GM19463 (cell line): ENCODE measurements around the gene ST8SIA1.
"Not testable (repeated sequence)": the region's sequence is repeated elsewhere in the genome, so short reads cannot be mapped to it uniquely, and the experiment has no call there.

ENCODE experiments used
- ATAC-seq: cut with Tn5 transposase; IDR thresholded peaks from one replicate; pipeline ENCODE4 v1.9.1; 2021; ENCODE audit warnings: mild to moderate bottlenecking, moderate library complexity; ENCODE audit not compliant: unreplicated experiment

ST8SIA1 gene

DNA sequence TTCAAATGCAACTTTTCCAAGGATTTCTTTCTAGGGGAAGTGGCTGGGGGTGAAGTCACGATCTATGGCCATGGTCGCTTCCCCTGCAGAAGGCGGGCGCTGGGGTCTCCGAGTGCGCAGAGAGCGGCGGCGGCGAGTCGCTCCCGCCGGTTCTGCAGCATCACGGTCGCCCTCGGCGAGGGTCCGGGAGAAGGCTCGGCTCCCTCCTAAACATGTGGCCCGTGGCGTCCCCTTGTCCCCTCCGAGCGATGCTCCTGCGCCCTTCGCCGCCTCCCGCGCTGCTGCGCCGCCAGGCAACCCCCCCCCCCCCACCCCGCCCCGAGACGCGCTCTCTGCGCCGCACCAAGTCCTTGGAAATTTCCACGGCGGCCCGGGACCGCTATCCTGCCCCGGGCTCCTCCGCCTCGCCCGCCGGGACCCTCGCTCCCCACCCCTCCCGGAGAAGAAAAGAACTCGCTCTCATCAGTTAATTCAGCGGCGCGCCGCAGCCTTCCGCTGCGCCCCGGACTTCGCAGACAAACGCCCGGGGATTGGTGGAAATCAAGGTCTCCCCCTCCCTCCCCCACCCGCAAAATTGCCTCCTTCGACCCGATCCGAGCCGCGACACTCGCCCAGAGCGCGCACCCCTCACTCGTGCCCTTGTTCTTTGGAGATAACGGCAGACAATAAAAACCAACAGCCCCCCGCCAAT lies at the start of gene ST8SIA1:
ST8SIA1 (minus strand) TSS at position 298 of the 691 bp plus-strand sequence. CDS start 475 bp downstream, outside the sequence.
- ATAC-seq: peak; percentile 2

DNA sequence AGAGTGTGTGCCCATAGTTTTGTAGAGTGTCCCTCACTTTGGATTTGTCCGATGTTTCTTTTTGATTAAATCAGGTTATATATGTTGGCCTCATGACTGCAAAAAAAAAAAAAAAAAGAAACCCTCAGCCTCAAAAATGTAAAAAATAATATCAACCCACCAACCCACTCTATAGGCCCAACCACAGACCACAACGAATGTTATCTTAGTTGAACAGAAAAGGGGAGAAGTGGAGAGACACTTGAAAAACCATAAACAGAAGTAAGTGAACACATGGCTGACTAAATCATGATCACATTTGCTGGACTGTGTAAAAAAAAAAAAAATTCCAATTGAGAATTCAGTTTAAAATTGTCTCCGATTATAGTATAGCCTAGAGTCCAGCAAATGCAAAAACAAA lies 45.5 kb upstream of the ST8SIA1 start:
- no peak for ATAC-seq

DNA sequence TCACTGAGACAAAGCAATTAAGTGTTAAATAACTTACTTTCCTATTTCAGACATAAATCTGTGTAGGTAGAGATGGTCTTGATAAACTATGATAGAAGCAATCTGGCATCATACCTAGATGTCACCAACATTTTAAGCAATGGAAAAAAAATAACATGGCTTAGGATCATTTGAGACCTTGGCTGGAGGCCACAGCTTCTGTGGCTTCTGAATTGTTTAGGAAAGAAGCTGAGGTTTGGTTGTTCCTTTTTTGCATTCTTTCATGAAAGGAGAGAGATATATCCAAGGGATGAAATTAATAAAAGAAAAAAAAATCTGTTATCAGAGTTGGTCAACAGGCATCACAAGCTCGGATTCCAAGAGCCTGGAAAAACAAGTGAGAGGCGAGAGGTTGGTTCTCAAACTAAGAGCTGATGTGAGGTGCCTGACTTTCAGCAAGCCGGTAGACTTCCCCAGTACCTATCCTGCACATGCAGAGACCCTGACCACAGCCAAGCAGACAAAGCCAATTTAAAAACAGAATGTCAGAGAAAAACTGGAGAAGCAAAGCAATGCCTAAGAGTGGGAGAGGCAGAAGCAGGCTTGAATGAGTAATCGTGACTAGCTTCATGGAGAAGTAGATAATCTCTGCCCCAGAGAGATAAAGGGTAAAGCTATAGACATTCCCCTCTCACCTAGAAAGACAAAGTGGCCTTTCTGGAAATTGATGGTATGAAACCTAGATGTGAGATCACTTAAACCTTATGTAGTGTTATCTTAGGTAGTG lies 43.4 kb upstream of the ST8SIA1 start:
- ATAC-seq: no peak

GRCh38 chr12:22376596-22377150 lies 42.2 kb upstream of the ST8SIA1 start:
- not testable (repeated sequence) for ATAC-seq

DNA sequence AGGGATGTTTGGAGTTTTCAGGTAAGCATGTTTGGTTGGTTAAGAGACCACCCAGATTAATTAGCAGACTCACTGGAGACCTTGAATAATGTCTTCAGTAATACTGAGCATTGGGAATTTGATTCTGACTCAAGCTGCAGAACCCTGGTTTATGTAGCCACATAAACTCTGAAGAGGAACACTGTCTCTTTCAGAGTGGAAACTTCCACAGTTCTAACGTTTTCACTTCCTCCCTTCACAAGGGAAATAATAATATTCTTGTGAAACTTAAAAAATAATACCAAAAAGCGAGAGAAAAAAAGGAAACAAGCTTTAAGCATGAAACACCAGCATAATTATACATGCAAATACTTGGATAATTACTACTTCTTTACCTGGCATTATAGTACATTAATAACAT lies 40.0 kb upstream of the ST8SIA1 start:
- no peak for ATAC-seq

- ATAC-seq: no peak
Observed at GRCh38 chr12:22372277-22372837, 37.9 kb upstream of the ST8SIA1 start.

- no peak for ATAC-seq
Observed at GRCh38 chr12:22366181-22366580, 31.7 kb upstream of the ST8SIA1 start.

DNA sequence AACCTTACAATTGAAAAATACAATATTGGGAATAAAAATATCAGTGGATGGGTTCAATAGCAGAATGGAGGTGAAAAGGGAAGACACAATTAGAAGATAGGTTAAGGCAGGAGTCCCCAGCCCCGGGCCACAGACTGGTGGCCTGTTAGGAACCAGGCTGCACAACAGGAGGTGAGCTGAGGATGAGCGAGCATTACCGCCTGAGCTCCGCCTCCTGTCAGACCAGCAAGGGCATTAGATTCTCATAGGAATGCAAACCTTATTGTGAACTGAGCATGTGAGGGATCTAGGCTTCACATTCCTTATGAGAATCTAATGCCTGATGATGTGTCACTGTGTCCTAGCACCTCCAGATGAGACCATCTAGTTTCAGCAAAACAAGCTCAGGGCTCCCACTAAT lies 27.3 kb upstream of the ST8SIA1 start:
- no peak for ATAC-seq

- no peak for ATAC-seq
Observed at GRCh38 chr12:22360774-22361173, 26.3 kb upstream of the ST8SIA1 start.

- ATAC-seq: no peak
Observed at GRCh38 chr12:22357531-22357930, 23.0 kb upstream of the ST8SIA1 start.

GRCh38 chr12:22356231-22356630 lies 21.7 kb upstream of the ST8SIA1 start:
- no peak for ATAC-seq

DNA sequence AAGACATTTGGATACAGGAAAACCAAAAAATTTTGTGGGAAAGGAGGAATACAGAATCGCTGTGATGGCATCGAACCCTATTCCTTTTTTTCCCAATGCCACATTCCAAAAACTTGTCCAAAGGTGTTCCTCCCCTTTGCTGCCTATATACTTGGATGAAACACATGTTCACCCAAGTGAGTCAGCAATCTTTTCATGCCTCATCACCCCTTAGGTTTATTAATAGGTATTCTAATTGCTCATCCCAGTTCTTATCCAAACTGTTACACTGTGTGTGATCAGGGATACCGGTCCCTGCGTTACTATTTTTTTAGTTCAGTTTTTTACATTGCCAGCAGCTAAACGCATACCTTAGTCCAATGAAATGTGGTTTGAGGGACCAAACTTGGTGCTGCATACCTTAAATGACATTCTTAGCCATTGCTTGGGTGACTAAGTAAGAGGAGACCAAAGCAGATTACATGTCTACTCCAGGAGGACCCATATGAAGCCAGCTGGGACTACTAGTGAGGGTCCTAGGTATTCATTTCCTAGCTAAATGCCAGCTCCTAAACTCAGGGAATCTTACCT lies 20.6 kb upstream of the ST8SIA1 start:
- ATAC-seq: no peak

DNA sequence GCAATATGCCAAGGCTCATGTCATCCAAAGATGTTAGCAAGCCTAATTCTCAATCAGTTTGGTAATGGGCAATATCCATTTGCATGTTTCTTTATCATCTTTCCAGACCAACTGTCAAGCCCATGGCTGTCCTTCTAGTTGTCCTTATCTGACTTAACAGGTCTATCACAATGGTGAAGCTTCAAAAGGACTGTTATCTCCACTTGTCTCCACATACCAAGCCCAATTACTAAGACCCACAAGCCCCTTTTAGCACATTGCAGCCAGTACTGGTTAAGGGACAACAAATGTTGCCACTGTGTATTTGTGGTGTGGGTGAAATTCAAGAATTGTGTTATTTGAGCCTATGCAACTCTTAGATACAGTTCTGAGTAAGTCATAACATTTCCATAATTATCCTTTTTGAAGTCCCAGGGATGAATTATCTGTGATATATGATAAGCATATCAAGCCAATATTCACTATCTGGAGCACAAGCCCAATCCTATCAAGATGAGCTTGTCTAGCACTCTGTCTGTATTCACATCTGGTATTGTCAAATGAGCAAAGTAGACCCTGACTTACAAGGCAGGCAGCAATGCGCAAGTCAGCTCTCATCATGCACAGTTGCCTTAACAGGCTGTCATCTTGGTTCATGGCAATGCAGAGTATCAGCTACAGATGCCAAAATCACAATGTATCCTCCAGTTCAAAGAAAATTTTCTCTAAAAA lies 19.3 kb upstream of the ST8SIA1 start:
- no peak for ATAC-seq

DNA sequence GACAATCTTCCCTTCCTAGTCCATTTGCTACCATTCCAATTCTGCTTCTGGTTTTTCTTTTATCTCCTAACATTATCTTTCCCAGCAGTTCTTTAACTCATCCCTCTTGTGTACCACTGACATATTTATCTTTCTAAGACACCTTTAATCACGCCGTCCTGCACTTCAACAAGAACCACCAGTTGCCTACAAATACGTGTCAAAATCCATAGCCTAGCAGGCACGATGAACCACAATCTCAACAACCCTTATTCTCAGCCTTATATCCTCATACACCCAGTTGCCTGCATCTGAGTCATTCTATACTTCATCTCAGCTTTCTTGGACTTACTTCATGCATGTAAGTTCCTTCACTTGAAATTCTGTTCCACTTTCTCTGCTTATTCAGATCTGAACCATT lies 16.4 kb upstream of the ST8SIA1 start:
- no peak for ATAC-seq

DNA sequence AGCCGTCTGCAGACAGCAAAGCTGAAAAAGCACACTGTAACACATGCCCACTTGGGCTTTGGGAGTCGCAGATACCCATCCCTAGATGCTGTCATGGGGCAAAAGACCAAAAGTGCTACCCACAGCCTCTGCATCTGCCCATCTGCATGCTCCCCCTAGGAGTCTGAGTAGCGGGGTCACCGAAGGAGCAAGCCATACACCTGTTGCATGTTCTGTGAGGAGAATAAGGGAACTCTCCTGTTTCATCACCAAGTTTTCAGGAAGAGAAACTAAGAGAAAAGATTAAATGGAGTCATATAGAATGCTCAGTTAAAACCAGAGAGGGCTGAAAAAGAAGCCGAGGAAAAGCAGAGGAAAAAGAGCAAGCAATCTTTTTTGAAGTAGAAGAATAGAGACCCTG lies 13.7 kb upstream of the ST8SIA1 start:
- ATAC-seq: no peak

- ATAC-seq: no peak
Observed at GRCh38 chr12:22340143-22340542, 5.6 kb upstream of the ST8SIA1 start.

GRCh38 chr12:22339691-22340090 lies 5.2 kb upstream of the ST8SIA1 start:
- ATAC-seq: no peak

GRCh38 chr12:22335794-22336166 lies 1.3 kb upstream of the ST8SIA1 start:
- ATAC-seq: no peak

DNA sequence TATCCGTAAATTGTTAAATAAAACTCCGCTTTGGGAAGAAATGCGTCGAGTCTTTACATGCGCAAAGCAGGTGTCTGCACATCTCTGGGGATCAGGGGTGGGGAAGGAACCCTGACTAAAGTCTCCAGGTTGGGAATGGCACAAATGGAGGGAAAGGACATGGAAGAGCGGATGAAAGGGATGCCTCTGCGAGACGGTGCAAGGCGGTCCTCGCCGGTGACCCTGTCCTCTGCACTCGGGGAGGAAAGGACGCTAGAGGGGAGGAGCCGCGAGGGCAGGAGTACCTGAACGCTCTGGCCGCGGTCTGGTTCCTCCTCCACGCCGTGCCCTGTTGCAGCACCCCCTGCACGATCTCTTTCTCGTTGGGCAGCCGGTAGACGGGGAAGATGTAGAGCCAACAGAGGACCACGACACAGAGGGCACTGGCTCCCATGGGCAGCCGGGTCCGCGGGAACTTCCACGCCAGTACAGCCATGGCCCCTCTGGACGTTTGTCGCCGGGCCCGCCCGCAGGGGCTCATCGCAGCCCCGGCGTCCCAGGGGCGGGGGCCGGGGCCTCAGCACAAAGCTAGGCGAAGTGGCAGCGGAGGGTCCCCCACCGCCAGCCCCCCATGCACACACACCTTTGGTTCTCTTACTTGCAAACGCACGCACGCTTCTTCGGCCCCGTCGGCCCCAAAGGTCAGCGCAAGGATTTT lies 646 bp downstream of the ST8SIA1 start:
- no peak for ATAC-seq

GRCh38 chr12:22333186-22333712 lies 1.3 kb downstream of the ST8SIA1 start:
- ATAC-seq: no peak
